Activated B cell treated with CpG ODN at 0.5 μM for 24 hours (primary cell): ENCODE data around the gene WDR27. TPM values are rescaled to one million over a fixed set of nuclear protein-coding genes. Genes with fewer than 3 reads are reported as not detected.

Experiments
- ATAC-seq: fragments of 200-7000 bp; cut with Tn5 transposase; one replicate; pipeline ENCODE4 v1.10.0; 2021; ENCODE audit warnings: low read depth, mild to moderate bottlenecking, moderate library complexity
- CTCF ChIA-PET: fragments of 350-600 bp; sonication (Branson Sonifier 250); formaldehyde crosslinking; loops from one replicate; lab custom pipeline; 2021; ENCODE audit warnings: antibody characterized with exemption; lab: Charles Lee
- POLR2A ChIA-PET: fragments of 350-600 bp; sonication (Branson Sonifier 250); formaldehyde crosslinking; loops from one replicate; lab custom pipeline; 2021; ENCODE audit warnings: antibody characterized with exemption; lab: Charles Lee
- DNase-seq: peaks from one replicate; pipeline ENCODE4 v3.0.0; 2022
- H3K27ac Mint-ChIP-seq: one replicate; pipeline ENCODE4 v1.8.0; 2020; ENCODE audit warnings: mixed read lengths
- H3K27me3 Mint-ChIP-seq: one replicate; pipeline ENCODE4 v1.8.0; 2021; ENCODE audit warnings: mixed read lengths
- H3K36me3 Mint-ChIP-seq: one replicate; pipeline ENCODE4 v1.8.0; 2021; ENCODE audit warnings: low read depth, mixed read lengths
- H3K4me1 Mint-ChIP-seq: one replicate; pipeline ENCODE4 v1.8.0; 2021; ENCODE audit warnings: mixed read lengths
- H3K4me3 Mint-ChIP-seq: one replicate; pipeline ENCODE4 v1.8.0; 2020; ENCODE audit warnings: mild to moderate bottlenecking, mixed read lengths
- H3K9me3 Mint-ChIP-seq: one replicate; pipeline ENCODE4 v1.8.0; 2020; ENCODE audit warnings: mixed read lengths
- intact Hi-C: fragments of 100-400 bp; cut with micrococcal nuclease; formaldehyde crosslinking; loops from one replicate; pipeline ENCODE4 v1.15.1; 2024
- total RNA-seq: library from RNA; stranded (reverse); gene quantifications from 2 replicates; pipeline ENCODE4 v1.2.3, GENCODE V29; 2022
- TF ChIP-seq, protein P1 (sequence below): fragments of 200-600 bp; IDR thresholded peaks from one replicate; pipeline ENCODE4 v1.8.0; 2022; ENCODE audit warnings: antibody characterized with exemption, mild to moderate bottlenecking

WDR27 gene
- total RNA-seq, 1 donor from 2014 or later = 49.1 TPM

DNA sequence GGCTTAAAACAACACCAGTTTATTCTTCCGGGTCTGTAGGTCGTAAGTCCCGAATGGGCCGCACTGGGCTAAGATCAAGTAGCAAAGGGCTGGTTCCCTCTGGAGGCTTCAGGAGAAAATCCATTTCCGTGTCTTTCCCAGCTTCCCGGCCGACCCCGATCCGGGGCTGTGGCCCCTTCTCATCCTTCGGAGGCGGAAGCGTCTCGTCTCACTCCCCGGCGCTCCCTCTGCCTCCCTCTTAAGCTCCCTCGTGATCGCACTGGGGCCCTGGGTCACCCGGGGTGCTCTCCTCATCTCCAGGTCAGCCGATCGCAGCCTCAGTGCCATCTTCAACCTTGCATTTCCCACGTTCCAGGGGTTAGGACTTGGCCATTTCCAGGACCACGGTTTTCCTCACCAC is 199.4 kb downstream of the WDR27 start:
- DNase-seq (no peak), ATAC-seq (no peak)
- Mint-ChIP-seq H3K4me1 (no peaks in the 10 kb centered on the region), H3K36me3 (peaks cover 4% of the 10 kb centered on the region), H3K27me3 (no peaks in the 10 kb centered on the region), H3K9me3 (no peaks in the 10 kb centered on the region), H3K4me3 (no peak overlapping the region), H3K27ac (no peak overlapping the region)
- TF ChIP-seq, protein P1, sequence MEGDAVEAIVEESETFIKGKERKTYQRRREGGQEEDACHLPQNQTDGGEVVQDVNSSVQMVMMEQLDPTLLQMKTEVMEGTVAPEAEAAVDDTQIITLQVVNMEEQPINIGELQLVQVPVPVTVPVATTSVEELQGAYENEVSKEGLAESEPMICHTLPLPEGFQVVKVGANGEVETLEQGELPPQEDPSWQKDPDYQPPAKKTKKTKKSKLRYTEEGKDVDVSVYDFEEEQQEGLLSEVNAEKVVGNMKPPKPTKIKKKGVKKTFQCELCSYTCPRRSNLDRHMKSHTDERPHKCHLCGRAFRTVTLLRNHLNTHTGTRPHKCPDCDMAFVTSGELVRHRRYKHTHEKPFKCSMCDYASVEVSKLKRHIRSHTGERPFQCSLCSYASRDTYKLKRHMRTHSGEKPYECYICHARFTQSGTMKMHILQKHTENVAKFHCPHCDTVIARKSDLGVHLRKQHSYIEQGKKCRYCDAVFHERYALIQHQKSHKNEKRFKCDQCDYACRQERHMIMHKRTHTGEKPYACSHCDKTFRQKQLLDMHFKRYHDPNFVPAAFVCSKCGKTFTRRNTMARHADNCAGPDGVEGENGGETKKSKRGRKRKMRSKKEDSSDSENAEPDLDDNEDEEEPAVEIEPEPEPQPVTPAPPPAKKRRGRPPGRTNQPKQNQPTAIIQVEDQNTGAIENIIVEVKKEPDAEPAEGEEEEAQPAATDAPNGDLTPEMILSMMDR = no peak
- intact Hi-C loops = no loop called here
- ChIA-PET CTCF (no interaction called here), POLR2A (no interaction called here)

DNA sequence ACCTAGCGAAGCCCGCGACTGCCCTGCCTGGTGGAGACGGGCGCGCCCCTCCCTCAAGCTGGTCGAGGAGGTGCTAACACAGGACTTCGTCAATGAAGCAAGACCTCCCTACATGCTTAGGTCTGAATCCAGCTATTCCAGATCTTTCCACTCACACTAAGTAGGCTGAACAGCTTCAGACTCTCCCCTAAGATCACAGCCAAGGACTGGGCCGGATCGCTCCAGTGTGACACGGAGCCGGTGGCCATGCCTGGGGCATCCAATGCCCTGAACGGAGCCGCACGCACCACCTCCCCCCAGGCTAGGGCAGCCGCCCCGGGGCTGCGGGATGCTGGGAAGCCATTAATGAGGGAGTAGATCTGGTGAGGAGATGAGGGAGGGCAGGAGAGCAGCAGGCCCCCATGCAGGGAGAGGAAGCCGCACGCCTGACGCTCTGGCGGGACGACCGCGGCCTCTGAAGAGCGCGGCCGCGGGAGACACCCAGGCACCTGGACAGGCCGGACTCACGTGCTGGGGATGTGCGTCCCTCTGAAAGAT is 200.0 kb downstream of the WDR27 start:
- POLR2A ChIA-PET = no interaction called here
- Mint-ChIP-seq H3K4me3 (no peak overlapping the region), H3K27ac (no peak overlapping the region), H3K4me1 (no peaks in the 10 kb centered on the region), H3K36me3 (peaks cover 4% of the 10 kb centered on the region), H3K9me3 (no peaks in the 10 kb centered on the region), H3K27me3 (no peaks in the 10 kb centered on the region)
- TF ChIP-seq, protein P1 = no peak
- intact Hi-C loops = no loop called here
- ATAC-seq (no peak), DNase-seq (no peak)
- CTCF ChIA-PET = no interaction called here

DNA sequence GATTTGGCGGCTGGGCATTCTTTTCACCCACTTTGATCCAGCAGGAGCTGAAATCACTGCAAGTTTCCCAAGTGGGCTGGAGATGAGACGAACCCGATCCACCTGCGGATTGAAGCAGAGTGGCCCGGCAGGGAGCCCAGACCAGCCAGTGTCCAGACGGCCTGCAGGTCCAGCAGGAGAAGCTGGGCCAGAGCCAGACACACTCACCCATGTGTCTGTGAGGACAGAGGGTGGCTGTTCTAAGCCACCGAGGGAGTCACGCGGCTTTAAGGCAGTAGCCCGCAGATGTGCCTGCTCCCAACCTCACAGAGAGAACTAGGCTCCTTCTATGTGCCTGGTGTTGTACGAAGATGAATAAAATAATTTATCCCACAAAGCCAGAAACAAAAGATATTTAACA is 200.7 kb downstream of the WDR27 start:
- ATAC-seq (no peak), DNase-seq (no peak)
- Mint-ChIP-seq H3K4me3 (no peak overlapping the region), H3K27ac (no peak overlapping the region), H3K4me1 (no peaks in the 10 kb centered on the region), H3K27me3 (no peaks in the 10 kb centered on the region), H3K9me3 (no peaks in the 10 kb centered on the region), H3K36me3 (peaks cover 4% of the 10 kb centered on the region)
- intact Hi-C loops = no loop called here
- ChIA-PET CTCF (no interaction called here), POLR2A (no interaction called here)
- TF ChIP-seq, protein P1 = no peak

DNA sequence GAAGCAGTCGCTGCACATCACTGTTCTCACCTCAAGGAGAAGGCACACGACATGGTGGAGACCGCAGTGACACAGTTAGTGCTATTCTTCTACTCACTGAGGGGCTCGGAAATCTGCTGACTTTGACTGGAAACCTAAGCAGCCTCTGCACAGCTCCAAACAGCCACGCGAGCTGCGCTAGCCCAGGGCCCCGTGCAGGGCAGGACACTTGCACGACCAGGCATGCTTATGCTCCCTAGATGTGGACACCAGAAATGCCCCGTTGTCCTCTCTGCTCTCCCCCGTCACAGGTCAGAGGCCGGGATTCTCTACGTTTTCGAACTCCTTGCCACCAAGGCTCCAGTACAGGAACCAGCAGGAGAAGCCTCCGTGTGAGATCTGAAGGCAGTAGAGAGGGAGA is 201.1 kb downstream of the WDR27 start:
- no peak for DNase-seq
- ATAC-seq = no peak
- peaks cover 4% of the 10 kb centered on the region for H3K36me3 Mint-ChIP-seq
- intact Hi-C loops = no loop called here
- H3K4me3 Mint-ChIP-seq = no peak overlapping the region
- no peaks in the 10 kb centered on the region for H3K27me3 Mint-ChIP-seq
- H3K4me1 Mint-ChIP-seq = no peaks in the 10 kb centered on the region
- TF ChIP-seq, protein P1 = no peak
- no peak overlapping the region for H3K27ac Mint-ChIP-seq
- CTCF ChIA-PET = no interaction called here
- POLR2A ChIA-PET = no interaction called here
- H3K9me3 Mint-ChIP-seq = no peaks in the 10 kb centered on the region

DNA sequence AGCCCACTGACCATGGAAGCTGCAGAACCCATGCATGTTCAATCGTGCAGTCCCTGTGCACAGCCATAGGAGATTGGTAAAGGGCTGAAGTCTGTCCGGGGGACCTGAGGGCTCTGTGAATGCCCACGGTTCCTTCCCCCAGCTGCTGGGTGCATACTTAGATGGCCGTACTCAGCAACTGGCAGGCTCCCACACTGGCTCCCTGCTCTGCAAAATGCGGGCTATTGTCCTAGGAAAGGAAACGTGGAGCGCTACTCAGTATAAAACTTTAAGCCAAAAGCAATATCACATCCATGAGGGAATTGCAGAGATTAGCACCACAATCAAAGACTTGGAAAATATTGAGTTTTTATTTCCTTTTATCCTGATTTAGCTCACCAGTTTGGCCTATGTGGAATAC is 202.0 kb downstream of the WDR27 start:
- peaks cover 4% of the 10 kb centered on the region for H3K36me3 Mint-ChIP-seq
- POLR2A ChIA-PET = no interaction called here
- H3K27me3 Mint-ChIP-seq = no peaks in the 10 kb centered on the region
- TF ChIP-seq, protein P1 = no peak
- H3K4me3 Mint-ChIP-seq = no peak overlapping the region
- no peaks in the 10 kb centered on the region for H3K4me1 Mint-ChIP-seq
- intact Hi-C loops = no loop called here
- H3K9me3 Mint-ChIP-seq = no peaks in the 10 kb centered on the region
- ATAC-seq = no peak
- CTCF ChIA-PET = no interaction called here
- H3K27ac Mint-ChIP-seq = no peak overlapping the region
- DNase-seq = no peak
